GM12875 (cell line): Measurements from ENCODE around the gene UBXN10.

Experiments used
- H3K4me3 ChIP-seq: one replicate; pipeline ENCODE4 v1.5.1; 2011; ENCODE audit warnings: low read depth, low read length, control low read depth
- CTCF ChIP-seq: IDR thresholded peaks from 2 replicates; pipeline ENCODE4 v1.5.1; 2011; ENCODE audit warnings: low read depth, mild to moderate bottlenecking, control low read depth, inconsistent platforms, low read length, moderate library complexity, borderline replicate concordance; ENCODE audit not compliant: insufficient read depth

The UBXN10 gene

GRCh38 chr1:20147846-20148570 lies 37.9 kb upstream of the UBXN10 start:
- no peak for TF ChIP-seq CTCF
- no peak overlapping the region for H3K4me3 ChIP-seq

- TF ChIP-seq CTCF = no peak
- no peak overlapping the region for H3K4me3 ChIP-seq
Measured at GRCh38 chr1:20148571-20149500, 37.1 kb upstream of the UBXN10 start.

GRCh38 chr1:20149601-20150325 lies 36.1 kb upstream of the UBXN10 start:
- TF ChIP-seq CTCF = no peak
- no peak overlapping the region for H3K4me3 ChIP-seq

GRCh38 chr1:20150326-20150705 lies 35.6 kb upstream of the UBXN10 start:
- no peak overlapping the region for H3K4me3 ChIP-seq
- TF ChIP-seq CTCF = no peak

GRCh38 chr1:20150969-20151368 lies 34.9 kb upstream of the UBXN10 start:
- no peak for TF ChIP-seq CTCF
- H3K4me3 ChIP-seq = no peak overlapping the region

GRCh38 chr1:20151906-20152598 lies 33.8 kb upstream of the UBXN10 start:
- H3K4me3 ChIP-seq = peak overlapping the region; percentile 44
- TF ChIP-seq CTCF = peak; percentile 92
